ENCODE data around the gene KRTAP10-10.

Gene KRTAP10-10

GRCh38 chr21:44594406-44594916, 42.7 kb upstream of the KRTAP10-10 start:
- Histone ChIP-seq H3K9me3 (ENCODE audit: insufficient read depth, low read depth, low read length) (peaks cover 4% of the 10 kb centered on the region), H3K4me2 (ENCODE audit: low read length) (no peak overlapping the region), H4K12ac (ENCODE audit: low read depth, low read length) (no peak overlapping the region), H2BK120ac (ENCODE audit: insufficient read depth, low read length, poor library complexity) (peak overlapping the region; percentile 7), H3K18ac (ENCODE audit: low read length) (no peak overlapping the region), H3K4me1 (ENCODE audit: control insufficient read depth in 1 of 2, insufficient read depth in 2 of 2, low read length in 2 of 2) (peaks cover 3 to 17% of the 10 kb centered on the region in 2 experiments), H2AFZ (ENCODE audit: insufficient read depth, low read length, poor library complexity) (no peak overlapping the region), H3K79me1 (ENCODE audit: low read length) (peaks cover 10% of the 10 kb centered on the region), H4K8ac (ENCODE audit: low read depth, low read length) (no peak overlapping the region), H2BK12ac (ENCODE audit: low read length) (peak overlapping the region; percentile 27), H3K36me3 (ENCODE audit: control insufficient read depth in 1 of 2, insufficient read depth in 2 of 2, low read length in 2 of 2) (no peaks in the 10 kb centered on the region), H3K79me2 (ENCODE audit: control insufficient read depth, insufficient read depth, low read length, poor library complexity) (no peaks in the 10 kb centered on the region), H3K4ac (ENCODE audit: low read depth, low read length) (no peak overlapping the region), H3K27me3 (ENCODE audit: insufficient read depth, low read length) (no peaks in the 10 kb centered on the region), H3K14ac (ENCODE audit: low read length) (no peak overlapping the region), H3K4me3 (ENCODE audit: low read depth, low read length) (no peak overlapping the region), H2BK5ac (ENCODE audit: low read depth, low read length, poor library complexity) (no peak overlapping the region), H3K23ac (ENCODE audit: low read length) (no peak overlapping the region), H4K91ac (ENCODE audit: low read depth, low read length) (peak overlapping the region; percentile 69), H3K9ac (ENCODE audit: low read length) (no peak overlapping the region), H3K27ac (ENCODE audit: low read depth, low read length) (no peak overlapping the region), H2AK5ac (ENCODE audit: low read length) (no peak overlapping the region)
- WGBS (ENCODE audit: extremely low coverage, insufficient coverage, insufficient read length): no CpG with 5 or more reads among the region's 12 CpGs
- no peak for DNase-seq

GRCh38 chr21:44595524-44595923, 41.6 kb upstream of the KRTAP10-10 start:
- no CpG with 5 or more reads among the region's 6 CpGs for WGBS (ENCODE audit: extremely low coverage, insufficient coverage, insufficient read length)
- H4K8ac ChIP-seq (ENCODE audit: low read depth, low read length): no peak overlapping the region
- H3K4me2 ChIP-seq (ENCODE audit: low read length): no peak overlapping the region

GRCh38 chr21:44596068-44596725, 41.0 kb upstream of the KRTAP10-10 start:
- peaks cover 2% of the 10 kb centered on the region for H3K9me3 ChIP-seq (ENCODE audit: insufficient read depth, low read depth, low read length)
- WGBS (ENCODE audit: extremely low coverage, insufficient coverage, insufficient read length): no CpG with 5 or more reads among the region's 9 CpGs
- H3K27ac ChIP-seq (ENCODE audit: low read depth, low read length): no peak overlapping the region
- H2AFZ ChIP-seq (ENCODE audit: insufficient read depth, low read length, poor library complexity): no peak overlapping the region
- no peaks in the 10 kb centered on the region for H3K27me3 ChIP-seq (ENCODE audit: insufficient read depth, low read length)
- no peak overlapping the region for H3K4me3 ChIP-seq (ENCODE audit: low read depth, low read length)
- no peak overlapping the region for H3K14ac ChIP-seq (ENCODE audit: low read length)
- peaks cover 3 to 17% of the 10 kb centered on the region in 2 experiments for H3K4me1 ChIP-seq (ENCODE audit: control insufficient read depth in 1 of 2, insufficient read depth in 2 of 2, low read length in 2 of 2)
- H4K8ac ChIP-seq (ENCODE audit: low read depth, low read length): no peak overlapping the region
- H2BK5ac ChIP-seq (ENCODE audit: low read depth, low read length, poor library complexity): no peak overlapping the region
- H3K18ac ChIP-seq (ENCODE audit: low read length): no peak overlapping the region
- H3K9ac ChIP-seq (ENCODE audit: low read length): no peak overlapping the region
- H3K4me2 ChIP-seq (ENCODE audit: low read length): no peak overlapping the region
- no peak overlapping the region for H3K23ac ChIP-seq (ENCODE audit: low read length)
- no peak overlapping the region for H2AK5ac ChIP-seq (ENCODE audit: low read length)
- peak in 1 of 2 donors; percentile 44 for DNase-seq
- H3K79me1 ChIP-seq (ENCODE audit: low read length): peaks cover 10% of the 10 kb centered on the region
- H4K91ac ChIP-seq (ENCODE audit: low read depth, low read length): no peak overlapping the region
- no peak overlapping the region for H3K4ac ChIP-seq (ENCODE audit: low read depth, low read length)
- H4K12ac ChIP-seq (ENCODE audit: low read depth, low read length): no peak overlapping the region
- H3K36me3 ChIP-seq (ENCODE audit: control insufficient read depth in 1 of 2, insufficient read depth in 2 of 2, low read length in 2 of 2): no peaks in the 10 kb centered on the region
- no peak overlapping the region for H2BK120ac ChIP-seq (ENCODE audit: insufficient read depth, low read length, poor library complexity)
- no peaks in the 10 kb centered on the region for H3K79me2 ChIP-seq (ENCODE audit: control insufficient read depth, insufficient read depth, low read length, poor library complexity)
- H2BK12ac ChIP-seq (ENCODE audit: low read length): no peak overlapping the region

More at GRCh38 chr21:44595524-44595923, 41.6 kb upstream of the KRTAP10-10 start:
- no peak for DNase-seq
- peaks cover 10% of the 10 kb centered on the region for H3K79me1 ChIP-seq (ENCODE audit: low read length)
- H3K27me3 ChIP-seq (ENCODE audit: insufficient read depth, low read length): no peaks in the 10 kb centered on the region
- no peak overlapping the region for H2BK12ac ChIP-seq (ENCODE audit: low read length)
- no peak overlapping the region for H2BK5ac ChIP-seq (ENCODE audit: low read depth, low read length, poor library complexity)
- no peak overlapping the region for H2AFZ ChIP-seq (ENCODE audit: insufficient read depth, low read length, poor library complexity)
- H3K4me1 ChIP-seq (ENCODE audit: control insufficient read depth in 1 of 2, insufficient read depth in 2 of 2, low read length in 2 of 2): peaks cover 3 to 17% of the 10 kb centered on the region in 2 experiments
- H3K36me3 ChIP-seq (ENCODE audit: control insufficient read depth in 1 of 2, insufficient read depth in 2 of 2, low read length in 2 of 2): no peaks in the 10 kb centered on the region
- peaks cover 2% of the 10 kb centered on the region for H3K9me3 ChIP-seq (ENCODE audit: insufficient read depth, low read depth, low read length)
- no peak overlapping the region for H3K27ac ChIP-seq (ENCODE audit: low read depth, low read length)
- no peak overlapping the region for H3K9ac ChIP-seq (ENCODE audit: low read length)
- H3K79me2 ChIP-seq (ENCODE audit: control insufficient read depth, insufficient read depth, low read length, poor library complexity): no peaks in the 10 kb centered on the region
- H3K4ac ChIP-seq (ENCODE audit: low read depth, low read length): no peak overlapping the region
- no peak overlapping the region for H2AK5ac ChIP-seq (ENCODE audit: low read length)
- no peak overlapping the region for H3K18ac ChIP-seq (ENCODE audit: low read length)
- no peak overlapping the region for H3K14ac ChIP-seq (ENCODE audit: low read length)
- no peak overlapping the region for H4K91ac ChIP-seq (ENCODE audit: low read depth, low read length)
- no peak overlapping the region for H3K4me3 ChIP-seq (ENCODE audit: low read depth, low read length)
- H2BK120ac ChIP-seq (ENCODE audit: insufficient read depth, low read length, poor library complexity): no peak overlapping the region
- no peak overlapping the region for H3K23ac ChIP-seq (ENCODE audit: low read length)
- H4K12ac ChIP-seq (ENCODE audit: low read depth, low read length): no peak overlapping the region

- Histone ChIP-seq H3K27ac (ENCODE audit: low read depth, low read length) (no peak overlapping the region), H3K9me3 (ENCODE audit: insufficient read depth, low read depth, low read length) (peaks cover 2% of the 10 kb centered on the region), H3K27me3 (ENCODE audit: insufficient read depth, low read length) (no peaks in the 10 kb centered on the region), H3K4me3 (ENCODE audit: low read depth, low read length) (no peak overlapping the region), H2BK120ac (ENCODE audit: insufficient read depth, low read length, poor library complexity) (no peak overlapping the region), H4K8ac (ENCODE audit: low read depth, low read length) (no peak overlapping the region), H2BK12ac (ENCODE audit: low read length) (no peak overlapping the region), H3K79me2 (ENCODE audit: control insufficient read depth, insufficient read depth, low read length, poor library complexity) (no peaks in the 10 kb centered on the region), H2BK5ac (ENCODE audit: low read depth, low read length, poor library complexity) (no peak overlapping the region), H2AFZ (ENCODE audit: insufficient read depth, low read length, poor library complexity) (no peak overlapping the region), H3K9ac (ENCODE audit: low read length) (no peak overlapping the region), H3K4me1 (ENCODE audit: control insufficient read depth in 1 of 2, insufficient read depth in 2 of 2, low read length in 2 of 2) (peaks cover 3 to 17% of the 10 kb centered on the region in 2 experiments), H3K23ac (ENCODE audit: low read length) (no peak overlapping the region), H3K79me1 (ENCODE audit: low read length) (peaks cover 8% of the 10 kb centered on the region), H3K4ac (ENCODE audit: low read depth, low read length) (no peak overlapping the region), H3K18ac (ENCODE audit: low read length) (no peak overlapping the region), H2AK5ac (ENCODE audit: low read length) (no peak overlapping the region), H3K36me3 (ENCODE audit: control insufficient read depth in 1 of 2, insufficient read depth in 2 of 2, low read length in 2 of 2) (no peaks in the 10 kb centered on the region), H4K91ac (ENCODE audit: low read depth, low read length) (peak overlapping the region; percentile 41), H3K4me2 (ENCODE audit: low read length) (no peak overlapping the region), H4K12ac (ENCODE audit: low read depth, low read length) (no peak overlapping the region), H3K14ac (ENCODE audit: low read length) (no peak overlapping the region)
- no peak for DNase-seq
- WGBS (ENCODE audit: extremely low coverage, insufficient coverage, insufficient read length): no CpG with 5 or more reads among the region's 11 CpGs
These were observed 39.1 kb upstream of the KRTAP10-10 start for GRCh38 chr21:44598061-44598460.

Data from trophoblast cell (in vitro differentiated cells and primary cell).